Renal cortical epithelial cell (primary cell): ENCODE results near the gene TMEFF1. TPM values are rescaled to one million over a fixed set of nuclear protein-coding genes. Genes with fewer than 3 reads are reported as not detected.

Experiments used
- DNase-seq: peaks from one replicate; pipeline ENCODE4 v3.0.0-alpha.2; 2011; ENCODE audit warnings: low read depth
- total RNA-seq: library from RNA; depleted of rRNA; stranded (reverse); fragments of >200 nt; gene quantifications from 2 replicates; pipeline ENCODE4 v1.2.3, GENCODE V29; 2014

TMEFF1 gene
- total RNA-seq, 1 donor from 2014 or later = 3.5 TPM

GRCh38 chr9:100602342-100602801 lies 129.4 kb downstream of the TMEFF1 start:
- peak; percentile 78 for DNase-seq

GRCh38 chr9:100605405-100605804 lies 132.5 kb downstream of the TMEFF1 start:
- DNase-seq = no peak

GRCh38 chr9:100619194-100619593 lies 146.2 kb downstream of the TMEFF1 start:
- no peak for DNase-seq

GRCh38 chr9:100619665-100620064 lies 146.7 kb downstream of the TMEFF1 start:
- DNase-seq = no peak

- DNase-seq = no peak
These were observed 151.0 kb downstream of the TMEFF1 start for GRCh38 chr9:100623969-100624368.

- no peak for DNase-seq
These were observed 154.0 kb downstream of the TMEFF1 start for GRCh38 chr9:100626949-100627348.

Other genes starting within 250 kb of the TMEFF1 start
- gene TEX10, start 120.2 kb upstream of the TMEFF1 start, total RNA-seq = 29.3 and 35.3 TPM in 2 replicates
- gene MSANTD3, start 46.0 kb upstream of the TMEFF1 start, total RNA-seq = 55.1 and 104 TPM in 2 replicates
- gene CAVIN4, start 104.9 kb downstream of the TMEFF1 start, total RNA-seq = 0.69 and 1.6 TPM in 2 replicates